Measurements from ENCODE around the gene COP1. TPM values are rescaled to one million over a fixed set of nuclear protein-coding genes. Genes with fewer than 3 reads are reported as not detected.
"Not testable (repeated sequence)": the region's sequence is repeated elsewhere in the genome, so short reads cannot be mapped to it uniquely, and the experiment has no call there.

COP1 gene
- total RNA-seq, 1 donor from 2014 or later: 39.1 TPM

GRCh38 chr1:176029609-176030008 lies 177.5 kb downstream of the COP1 start:
- Mint-ChIP-seq H3K36me3 (ENCODE audit: unreplicated experiment) (peaks cover 16% of the 10 kb centered on the region), H3K27me3 (ENCODE audit: unreplicated experiment) (no peaks in the 10 kb centered on the region), H3K9me3 (ENCODE audit: unreplicated experiment) (no peaks in the 10 kb centered on the region), H3K4me1 (ENCODE audit: unreplicated experiment) (peaks cover 12% of the 10 kb centered on the region), H3K4me3 (ENCODE audit: unreplicated experiment) (no peak overlapping the region), H3K27ac (ENCODE audit: unreplicated experiment) (no peak overlapping the region)
- DNase-seq (ENCODE audit: extremely low spot score, unreplicated experiment): no peak
- no peak for TF ChIP-seq CTCF (IDR thresholded peaks at IDR 0.05)

GRCh38 chr1:176029155-176029554 lies 177.9 kb downstream of the COP1 start:
- Mint-ChIP-seq H3K27ac (ENCODE audit: unreplicated experiment) (no peak overlapping the region), H3K36me3 (ENCODE audit: unreplicated experiment) (peaks cover 13% of the 10 kb centered on the region), H3K4me1 (ENCODE audit: unreplicated experiment) (peaks cover 9% of the 10 kb centered on the region), H3K27me3 (ENCODE audit: unreplicated experiment) (no peaks in the 10 kb centered on the region), H3K9me3 (ENCODE audit: unreplicated experiment) (no peaks in the 10 kb centered on the region), H3K4me3 (ENCODE audit: unreplicated experiment) (no peak overlapping the region)
- no peak for DNase-seq (ENCODE audit: extremely low spot score, unreplicated experiment)
- TF ChIP-seq CTCF (IDR thresholded peaks at IDR 0.05): no peak

- DNase-seq (ENCODE audit: extremely low spot score, unreplicated experiment); H3K4me1 Mint-ChIP-seq (ENCODE audit: unreplicated experiment); H3K4me3 Mint-ChIP-seq (ENCODE audit: unreplicated experiment); H3K27me3 Mint-ChIP-seq (ENCODE audit: unreplicated experiment); H3K9me3 Mint-ChIP-seq (ENCODE audit: unreplicated experiment); H3K27ac Mint-ChIP-seq (ENCODE audit: unreplicated experiment): not testable (repeated sequence)
- H3K36me3 Mint-ChIP-seq (ENCODE audit: unreplicated experiment): peaks cover 13% of the 10 kb centered on the region
Measured at GRCh38 chr1:176027934-176028333, 179.2 kb downstream of the COP1 start.

GRCh38 chr1:176022574-176022973 lies 184.5 kb downstream of the COP1 start:
- H3K27me3 Mint-ChIP-seq (ENCODE audit: unreplicated experiment): no peaks in the 10 kb centered on the region
- no peak overlapping the region for H3K4me3 Mint-ChIP-seq (ENCODE audit: unreplicated experiment)
- no peak for DNase-seq (ENCODE audit: extremely low spot score, unreplicated experiment)
- H3K27ac Mint-ChIP-seq (ENCODE audit: unreplicated experiment): no peak overlapping the region
- no peaks in the 10 kb centered on the region for H3K9me3 Mint-ChIP-seq (ENCODE audit: unreplicated experiment)
- H3K36me3 Mint-ChIP-seq (ENCODE audit: unreplicated experiment): peaks cover 8% of the 10 kb centered on the region
- H3K4me1 Mint-ChIP-seq (ENCODE audit: unreplicated experiment): no peaks in the 10 kb centered on the region
- TF ChIP-seq CTCF (IDR thresholded peaks at IDR 0.05): no peak

GRCh38 chr1:176017722-176018121 lies 189.4 kb downstream of the COP1 start:
- no peaks in the 10 kb centered on the region for H3K4me1 Mint-ChIP-seq (ENCODE audit: unreplicated experiment)
- H3K27me3 Mint-ChIP-seq (ENCODE audit: unreplicated experiment): no peaks in the 10 kb centered on the region
- peaks cover 5% of the 10 kb centered on the region for H3K36me3 Mint-ChIP-seq (ENCODE audit: unreplicated experiment)
- DNase-seq (ENCODE audit: extremely low spot score, unreplicated experiment): no peak
- H3K9me3 Mint-ChIP-seq (ENCODE audit: unreplicated experiment): no peaks in the 10 kb centered on the region
- no peak overlapping the region for H3K27ac Mint-ChIP-seq (ENCODE audit: unreplicated experiment)
- H3K4me3 Mint-ChIP-seq (ENCODE audit: unreplicated experiment): no peak overlapping the region
- no peak for TF ChIP-seq CTCF (IDR thresholded peaks at IDR 0.05)

- Mint-ChIP-seq H3K4me3 (ENCODE audit: unreplicated experiment) (no peak overlapping the region), H3K4me1 (ENCODE audit: unreplicated experiment) (no peaks in the 10 kb centered on the region), H3K36me3 (ENCODE audit: unreplicated experiment) (peaks cover 12% of the 10 kb centered on the region), H3K27ac (ENCODE audit: unreplicated experiment) (no peak overlapping the region), H3K9me3 (ENCODE audit: unreplicated experiment) (no peaks in the 10 kb centered on the region), H3K27me3 (ENCODE audit: unreplicated experiment) (no peaks in the 10 kb centered on the region)
- no peak for DNase-seq (ENCODE audit: extremely low spot score, unreplicated experiment)
- no peak for TF ChIP-seq CTCF (IDR thresholded peaks at IDR 0.05)
Measured at GRCh38 chr1:176009951-176010350, 197.1 kb downstream of the COP1 start.

GRCh38 chr1:176007756-176008389 lies 199.2 kb downstream of the COP1 start:
- H3K4me1 Mint-ChIP-seq (ENCODE audit: unreplicated experiment): not testable (repeated sequence)

GRCh38 chr1:175994660-175995059 lies 212.4 kb downstream of the COP1 start:
- H3K4me3 Mint-ChIP-seq (ENCODE audit: unreplicated experiment); DNase-seq (ENCODE audit: extremely low spot score, unreplicated experiment); H3K27ac Mint-ChIP-seq (ENCODE audit: unreplicated experiment); H3K27me3 Mint-ChIP-seq (ENCODE audit: unreplicated experiment); H3K9me3 Mint-ChIP-seq (ENCODE audit: unreplicated experiment); H3K4me1 Mint-ChIP-seq (ENCODE audit: unreplicated experiment); H3K36me3 Mint-ChIP-seq (ENCODE audit: unreplicated experiment): not testable (repeated sequence)

More at GRCh38 chr1:176007756-176008389, 199.2 kb downstream of the COP1 start:
- not testable (repeated sequence) for H3K4me3 Mint-ChIP-seq (ENCODE audit: unreplicated experiment); H3K9me3 Mint-ChIP-seq (ENCODE audit: unreplicated experiment); H3K27me3 Mint-ChIP-seq (ENCODE audit: unreplicated experiment); DNase-seq (ENCODE audit: extremely low spot score, unreplicated experiment); H3K27ac Mint-ChIP-seq (ENCODE audit: unreplicated experiment)
- peaks cover 12% of the 10 kb centered on the region for H3K36me3 Mint-ChIP-seq (ENCODE audit: unreplicated experiment)

Measured in osteocyte (in vitro differentiated cells).